Peyer's patch (tissue), 4 donors: ENCODE data around the gene FKRP. TPM values are rescaled to one million over a fixed set of nuclear protein-coding genes. Genes with fewer than 3 reads are reported as not detected.
A peak's percentile ranks its signal among the peaks of the same experiment; 100 is the strongest.

Experiments
- DNase-seq, 3 donors: peaks; one replicate each; pipeline ENCODE4 v3.0.0-alpha.2; 2017 to 2019
- H3K27ac ChIP-seq, 4 donors: fragments of 200-600 bp; sonication (generic); one replicate each; pipeline ENCODE4 v1.5.1; 2016 to 2019
- H3K27me3 ChIP-seq, 2 donors: fragments of 200-600 bp; sonication (generic); one replicate each; pipeline ENCODE4 v1.5.1; 2019
- H3K36me3 ChIP-seq, 3 donors: fragments of 200-600 bp; sonication (generic); one replicate each; pipeline ENCODE4 v1.5.1; 2016 to 2019
- H3K4me1 ChIP-seq, 4 donors: fragments of 200-600 bp; sonication (generic); one replicate each; pipeline ENCODE4 v1.5.1; 2016 to 2019
- H3K4me3 ChIP-seq, 4 donors: fragments of 200-600 bp; sonication (generic); 1 replicate in 3 of 4; 2 replicates in 1 of 4; pipeline ENCODE4 v1.5.1; 2016 to 2019; ENCODE audit warnings: mild to moderate bottlenecking in 1 of 4
- H3K9me3 ChIP-seq, 4 donors: fragments of 200-600 bp; sonication (generic); one replicate each; pipeline ENCODE4 v1.5.1; 2016 to 2019; ENCODE audit warnings: mild to moderate bottlenecking in 1 of 4
- POLR2A ChIP-seq, 2 donors: fragments of 450-650 bp; IDR thresholded peaks; one replicate each; pipeline ENCODE4 v1.5.1; 2017; ENCODE audit warnings: antibody characterized with exemption in 2 of 2, mild to moderate bottlenecking in 2 of 2, moderate library complexity in 2 of 2
- total RNA-seq, 4 donors: library from RNA; depleted of rRNA; stranded (reverse); fragments of >200 nt; gene quantifications; one replicate each; pipeline ENCODE4 v1.1.0, GENCODE V29; 2016
- TF ChIP-seq, protein P1 (sequence below), 6 experiments: fragments of 450-650 bp in 4 of 6; fragments of 200-600 bp in 2 of 6; sonication (generic) in 1 of 6; IDR thresholded peaks; one replicate each; pipeline ENCODE4 v1.5.1; 2017 to 2019; ENCODE audit warnings: antibody characterized with exemption in 6 of 6, mild to moderate bottlenecking in 3 of 6, moderate library complexity in 1 of 6

FKRP gene
- total RNA-seq, 4 donors from 2014 or later: 9.1 to 18.6 (median 15.3) TPM

DNA sequence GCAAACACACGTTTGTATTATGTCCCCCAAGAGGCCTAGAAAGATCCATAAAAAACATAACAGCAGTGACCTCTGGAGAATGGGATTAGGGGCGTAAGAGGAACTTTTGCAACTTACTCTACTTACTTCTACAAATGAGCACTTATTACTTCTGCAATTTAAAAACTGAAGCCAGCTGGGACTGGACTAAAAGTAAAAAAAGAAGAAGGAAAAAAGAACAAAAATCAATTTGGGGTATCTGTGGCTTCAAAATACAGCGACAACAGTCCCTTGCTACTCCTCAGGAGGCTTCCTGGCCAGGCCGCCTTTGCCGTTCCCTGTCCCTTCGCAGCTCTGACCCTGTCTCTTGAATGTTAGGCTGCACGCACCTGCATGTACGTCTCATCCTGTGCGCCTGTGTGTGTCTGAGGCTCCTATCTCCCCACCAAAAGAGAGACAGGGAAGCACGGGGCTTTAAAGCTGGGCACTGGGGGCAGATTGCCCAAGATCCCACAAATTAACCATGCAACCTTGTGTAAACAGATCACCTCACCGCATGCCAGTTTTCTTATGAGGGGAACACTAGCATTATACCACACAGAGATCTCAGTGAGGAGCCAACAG, 12.1 kb upstream of the FKRP start:
- peak overlapping the region in 2 of 4 donors; percentile 6 to 25 for H3K27ac ChIP-seq
- H3K36me3 ChIP-seq: peaks cover 0 to 92% (median 0%) of the 10 kb centered on the region in 3 donors
- peaks cover 0 to 9% (median 0%) of the 10 kb centered on the region in 4 donors for H3K4me1 ChIP-seq

DNA sequence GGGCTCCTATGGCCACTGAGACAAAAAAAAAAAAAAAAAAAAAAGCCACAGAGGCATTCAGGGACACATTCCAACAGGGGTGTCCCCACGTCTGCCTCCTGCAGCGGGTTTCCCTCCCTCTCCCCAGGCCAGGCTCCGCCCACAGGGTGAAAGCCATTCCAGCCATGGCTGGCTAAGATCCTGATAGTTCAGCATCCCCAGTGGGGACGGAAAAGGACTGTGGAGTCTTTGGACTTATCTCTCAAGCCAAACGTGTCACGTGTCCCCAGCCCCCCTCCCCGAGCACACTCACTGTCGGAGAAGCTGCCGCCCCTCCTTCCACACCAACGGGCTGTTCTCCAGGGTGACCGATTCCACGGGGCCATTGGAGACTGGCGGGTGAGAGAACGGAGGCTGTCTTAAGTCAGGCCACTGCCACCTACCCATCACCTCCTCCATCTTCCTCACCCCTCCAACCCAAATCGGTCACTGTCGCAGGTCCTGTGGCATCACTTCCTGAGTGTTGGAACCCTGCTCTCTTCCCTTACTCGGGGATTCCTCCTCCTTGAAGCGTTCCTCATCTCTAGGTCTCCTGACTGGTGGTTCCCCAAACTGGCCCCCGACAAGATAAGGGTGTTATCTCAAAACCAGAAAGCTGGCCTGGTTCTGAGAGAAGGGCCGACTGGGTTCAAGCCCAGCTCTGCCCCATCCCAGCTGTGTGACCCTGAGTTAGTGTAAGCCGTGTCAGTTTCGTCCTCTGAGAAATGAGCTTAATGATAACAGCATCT, 9.1 kb upstream of the FKRP start:
- Histone ChIP-seq H3K4me1 (no peaks in the 10 kb centered on the region), H3K9me3 (no peaks in the 10 kb centered on the region), H3K27me3 (no peaks in the 10 kb centered on the region), H3K36me3 (peaks cover 0 to 74% (median 0%) of the 10 kb centered on the region in 3 donors), H3K27ac (no peak overlapping the region), H3K4me3 (no peak overlapping the region)
- no peak for TF ChIP-seq POLR2A (IDR thresholded peaks at IDR 0.05)
- TF ChIP-seq, protein P1, sequence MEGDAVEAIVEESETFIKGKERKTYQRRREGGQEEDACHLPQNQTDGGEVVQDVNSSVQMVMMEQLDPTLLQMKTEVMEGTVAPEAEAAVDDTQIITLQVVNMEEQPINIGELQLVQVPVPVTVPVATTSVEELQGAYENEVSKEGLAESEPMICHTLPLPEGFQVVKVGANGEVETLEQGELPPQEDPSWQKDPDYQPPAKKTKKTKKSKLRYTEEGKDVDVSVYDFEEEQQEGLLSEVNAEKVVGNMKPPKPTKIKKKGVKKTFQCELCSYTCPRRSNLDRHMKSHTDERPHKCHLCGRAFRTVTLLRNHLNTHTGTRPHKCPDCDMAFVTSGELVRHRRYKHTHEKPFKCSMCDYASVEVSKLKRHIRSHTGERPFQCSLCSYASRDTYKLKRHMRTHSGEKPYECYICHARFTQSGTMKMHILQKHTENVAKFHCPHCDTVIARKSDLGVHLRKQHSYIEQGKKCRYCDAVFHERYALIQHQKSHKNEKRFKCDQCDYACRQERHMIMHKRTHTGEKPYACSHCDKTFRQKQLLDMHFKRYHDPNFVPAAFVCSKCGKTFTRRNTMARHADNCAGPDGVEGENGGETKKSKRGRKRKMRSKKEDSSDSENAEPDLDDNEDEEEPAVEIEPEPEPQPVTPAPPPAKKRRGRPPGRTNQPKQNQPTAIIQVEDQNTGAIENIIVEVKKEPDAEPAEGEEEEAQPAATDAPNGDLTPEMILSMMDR (IDR thresholded peaks at IDR 0.05): no peak
- DNase-seq: no peak

More for the DNA sequence above, 12.1 kb upstream of the FKRP start:
- TF ChIP-seq, protein P1 (IDR thresholded peaks at IDR 0.05): no peak
- TF ChIP-seq POLR2A (IDR thresholded peaks at IDR 0.05): no peak
- peak in 1 of 3 donors; percentile 34 for DNase-seq
- Histone ChIP-seq H3K9me3 (no peaks in the 10 kb centered on the region), H3K27me3 (no peaks in the 10 kb centered on the region), H3K4me3 (no peak overlapping the region)

DNA sequence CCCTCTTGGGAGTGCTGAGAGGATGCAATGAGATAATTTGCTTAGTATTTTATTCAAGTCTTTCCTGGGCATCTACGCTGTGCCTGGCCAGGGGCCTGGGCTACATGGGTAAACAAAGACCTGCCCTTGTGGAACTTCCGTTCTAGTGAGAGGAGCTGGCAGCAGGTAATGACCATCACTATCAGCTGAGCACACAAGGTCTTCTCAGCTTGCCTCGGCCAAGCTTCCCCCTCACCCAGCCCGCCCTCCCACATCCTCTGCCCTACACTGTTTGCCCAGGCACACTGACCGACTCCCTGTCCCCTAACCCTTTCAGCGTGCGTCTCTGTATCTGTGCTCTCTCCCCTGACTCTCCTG, 8.6 kb upstream of the FKRP start:
- Histone ChIP-seq H3K27ac (no peak overlapping the region), H3K4me1 (no peaks in the 10 kb centered on the region), H3K27me3 (no peaks in the 10 kb centered on the region), H3K9me3 (no peaks in the 10 kb centered on the region), H3K36me3 (peaks cover 0 to 70% (median 0%) of the 10 kb centered on the region in 3 donors), H3K4me3 (no peak overlapping the region)
- TF ChIP-seq, protein P1 (IDR thresholded peaks at IDR 0.05): no peak
- DNase-seq: no peak

DNA sequence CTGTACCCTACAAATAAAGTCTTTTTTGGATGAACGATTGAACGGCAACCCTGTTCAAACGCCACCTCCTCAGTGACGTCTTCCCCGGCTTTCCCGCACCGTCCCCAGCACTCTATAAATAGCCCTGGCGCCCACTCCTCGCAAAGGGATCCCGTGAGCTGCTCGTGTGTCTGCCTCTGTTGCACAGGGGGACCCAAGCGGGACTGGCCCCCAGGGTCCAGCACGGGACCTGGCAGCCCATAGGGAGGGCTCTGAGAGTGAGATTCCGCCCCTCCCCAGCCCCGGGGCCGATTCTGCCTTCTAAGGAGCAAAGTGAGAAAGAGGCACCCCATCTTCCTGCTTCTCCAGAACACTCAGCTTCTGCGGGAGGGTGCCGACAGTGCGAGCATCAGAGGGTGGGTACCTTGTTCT, 8.1 kb upstream of the FKRP start:
- Histone ChIP-seq H3K27me3 (no peaks in the 10 kb centered on the region), H3K4me1 (no peaks in the 10 kb centered on the region), H3K9me3 (no peaks in the 10 kb centered on the region), H3K27ac (no peak overlapping the region), H3K4me3 (no peak overlapping the region), H3K36me3 (peaks cover 0 to 65% (median 0%) of the 10 kb centered on the region in 3 donors)
- no peak for DNase-seq
- TF ChIP-seq, protein P1 (IDR thresholded peaks at IDR 0.05): no peak

DNA sequence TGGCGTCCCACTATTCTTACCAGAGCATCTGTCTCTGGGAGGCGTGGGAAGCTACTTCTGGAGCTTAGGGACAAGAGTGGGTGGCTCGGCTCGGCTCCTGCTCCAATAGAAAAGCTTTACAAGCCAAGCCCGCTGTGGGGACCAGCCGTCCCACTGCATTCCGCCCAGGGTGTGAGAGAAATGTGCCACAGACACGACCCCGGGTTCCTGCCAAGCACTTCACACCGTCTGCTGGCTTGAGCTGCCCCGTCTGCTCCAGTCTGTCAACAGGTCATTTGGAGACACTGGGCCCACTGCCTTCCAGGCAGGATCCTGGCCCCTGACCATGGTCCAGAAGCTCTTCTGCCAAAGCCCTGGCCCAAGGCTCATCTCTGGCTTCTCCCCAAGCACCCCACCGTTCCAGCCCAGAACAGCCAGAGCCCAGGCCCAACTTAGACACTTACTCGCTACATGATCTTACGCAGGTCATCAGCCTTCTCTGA, 6.5 kb upstream of the FKRP start:
- peak in 1 of 3 donors; percentile 45 for DNase-seq
- peaks cover 0 to 14% (median under 1%) of the 10 kb centered on the region in 4 donors for H3K4me1 ChIP-seq
- H3K4me3 ChIP-seq: no peak overlapping the region
- H3K27ac ChIP-seq: no peak overlapping the region
- H3K27me3 ChIP-seq: no peaks in the 10 kb centered on the region
- TF ChIP-seq, protein P1 (IDR thresholded peaks at IDR 0.05): no peak
- no peak for TF ChIP-seq POLR2A (IDR thresholded peaks at IDR 0.05)
- H3K36me3 ChIP-seq: peaks cover 0 to 49% (median 0%) of the 10 kb centered on the region in 3 donors
- H3K9me3 ChIP-seq: no peaks in the 10 kb centered on the region
